Activated B cell treated with CpG ODN at 0.5 μM for 24 hours (primary cell): Measurements from ENCODE around the gene SLC9A9. TPM values are rescaled to one million over a fixed set of nuclear protein-coding genes. Genes with fewer than 3 reads are reported as not detected.

Experiments used
- ATAC-seq: fragments of 200-7000 bp; cut with Tn5 transposase; one replicate; pipeline ENCODE4 v1.10.0; 2021; ENCODE audit warnings: low read depth, mild to moderate bottlenecking, moderate library complexity
- CTCF ChIA-PET: fragments of 350-600 bp; sonication (Branson Sonifier 250); formaldehyde crosslinking; loops from one replicate; lab custom pipeline; 2021; ENCODE audit warnings: antibody characterized with exemption; lab: Charles Lee
- POLR2A ChIA-PET: fragments of 350-600 bp; sonication (Branson Sonifier 250); formaldehyde crosslinking; loops from one replicate; lab custom pipeline; 2021; ENCODE audit warnings: antibody characterized with exemption; lab: Charles Lee
- DNase-seq: peaks from one replicate; pipeline ENCODE4 v3.0.0; 2022
- H3K27ac Mint-ChIP-seq: one replicate; pipeline ENCODE4 v1.8.0; 2020; ENCODE audit warnings: mixed read lengths
- H3K27me3 Mint-ChIP-seq: one replicate; pipeline ENCODE4 v1.8.0; 2021; ENCODE audit warnings: mixed read lengths
- H3K36me3 Mint-ChIP-seq: one replicate; pipeline ENCODE4 v1.8.0; 2021; ENCODE audit warnings: low read depth, mixed read lengths
- H3K4me1 Mint-ChIP-seq: one replicate; pipeline ENCODE4 v1.8.0; 2021; ENCODE audit warnings: mixed read lengths
- H3K4me3 Mint-ChIP-seq: one replicate; pipeline ENCODE4 v1.8.0; 2020; ENCODE audit warnings: mild to moderate bottlenecking, mixed read lengths
- H3K9me3 Mint-ChIP-seq: one replicate; pipeline ENCODE4 v1.8.0; 2020; ENCODE audit warnings: mixed read lengths
- CTCF ChIP-seq: fragments of 200-600 bp; IDR thresholded peaks from one replicate; pipeline ENCODE4 v1.8.0; 2022; ENCODE audit warnings: antibody characterized with exemption, mild to moderate bottlenecking
- intact Hi-C: fragments of 100-400 bp; cut with micrococcal nuclease; formaldehyde crosslinking; loops from one replicate; pipeline ENCODE4 v1.15.1; 2024
- total RNA-seq: library from RNA; stranded (reverse); gene quantifications from 2 replicates; pipeline ENCODE4 v1.2.3, GENCODE V29; 2022

The SLC9A9 gene
- total RNA-seq, 1 donor from 2014 or later = 9.4 TPM

- Mint-ChIP-seq H3K27me3 (no peaks in the 10 kb centered on the region), H3K9me3 (peaks cover 4% of the 10 kb centered on the region), H3K27ac (no peak overlapping the region), H3K4me1 (peaks cover 24% of the 10 kb centered on the region), H3K4me3 (no peak overlapping the region), H3K36me3 (no peaks in the 10 kb centered on the region)
- intact Hi-C loops = no loop called here
- DNase-seq = no peak
- no peak for TF ChIP-seq CTCF
- ChIA-PET POLR2A (no interaction called here), CTCF (no interaction called here)
- ATAC-seq = no peak
Measured at GRCh38 chr3:143565951-143566350, 282.3 kb downstream of the SLC9A9 start.

GRCh38 chr3:143563786-143564185 lies 284.5 kb downstream of the SLC9A9 start:
- POLR2A ChIA-PET = no interaction called here
- H3K4me1 Mint-ChIP-seq = peaks cover 24% of the 10 kb centered on the region
- peaks cover 10% of the 10 kb centered on the region for H3K9me3 Mint-ChIP-seq
- CTCF ChIA-PET = no interaction called here
- H3K36me3 Mint-ChIP-seq = no peaks in the 10 kb centered on the region
- intact Hi-C loops = no loop called here
- DNase-seq (no peak), ATAC-seq (no peak)
- no peak overlapping the region for H3K4me3 Mint-ChIP-seq
- no peak for TF ChIP-seq CTCF
- no peaks in the 10 kb centered on the region for H3K27me3 Mint-ChIP-seq
- no peak overlapping the region for H3K27ac Mint-ChIP-seq

- Mint-ChIP-seq H3K27me3 (no peaks in the 10 kb centered on the region), H3K9me3 (peaks cover 13% of the 10 kb centered on the region), H3K36me3 (peaks cover 2% of the 10 kb centered on the region), H3K27ac (no peak overlapping the region), H3K4me1 (peaks cover 21% of the 10 kb centered on the region), H3K4me3 (no peak overlapping the region)
- CTCF ChIA-PET = no interaction called here
- TF ChIP-seq CTCF = no peak
- DNase-seq (no peak), ATAC-seq (no peak)
- intact Hi-C loops = no loop called here
- POLR2A ChIA-PET = no interaction called here
Measured at GRCh38 chr3:143562789-143563188, 285.5 kb downstream of the SLC9A9 start.

DNA sequence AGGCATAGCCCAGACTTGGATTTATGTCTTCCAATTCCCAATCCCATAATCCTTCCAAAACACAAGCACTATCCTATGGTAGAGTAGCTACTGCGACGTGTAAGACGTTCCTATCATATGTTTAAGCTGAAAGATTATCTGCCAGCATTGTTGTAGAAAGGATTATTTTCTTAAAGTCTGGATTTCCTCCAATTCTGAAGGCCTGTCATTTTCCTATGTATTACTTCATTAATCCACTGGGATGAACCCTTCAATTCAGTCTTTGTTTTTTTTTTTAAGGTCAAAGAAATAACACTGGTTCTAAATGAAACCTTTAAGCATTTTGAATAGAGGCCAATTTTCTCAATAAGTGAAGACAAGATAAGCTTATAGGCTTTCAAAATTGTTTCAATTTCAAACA lies 289.0 kb downstream of the SLC9A9 start:
- Mint-ChIP-seq H3K36me3 (peaks cover 8% of the 10 kb centered on the region), H3K9me3 (peaks cover 22% of the 10 kb centered on the region), H3K27ac (no peak overlapping the region), H3K4me1 (no peaks in the 10 kb centered on the region), H3K27me3 (no peaks in the 10 kb centered on the region), H3K4me3 (no peak overlapping the region)
- intact Hi-C loops = no loop called here
- no peak for ATAC-seq
- DNase-seq = no peak
- ChIA-PET POLR2A (interaction anchor here (0.6 kb wide), 1 partner anchor 12 kb away, joined by 3 read pairs; no protein-coding TSS in a partner anchor), CTCF (no interaction called here)
- TF ChIP-seq CTCF = no peak

GRCh38 chr3:143552851-143553250 lies 295.4 kb downstream of the SLC9A9 start:
- Mint-ChIP-seq H3K9me3 (peaks cover 16% of the 10 kb centered on the region), H3K4me1 (peaks cover 14% of the 10 kb centered on the region), H3K36me3 (peaks cover 24% of the 10 kb centered on the region), H3K27me3 (no peaks in the 10 kb centered on the region), H3K4me3 (no peak overlapping the region), H3K27ac (no peak overlapping the region)
- ATAC-seq = no peak
- DNase-seq = no peak
- CTCF ChIA-PET = no interaction called here
- POLR2A ChIA-PET = no interaction called here
- no peak for TF ChIP-seq CTCF
- intact Hi-C loops = no loop called here
